Stimulated activated CD4-positive, alpha-beta T cell treated with anti-CD3 and anti-CD28 coated beads, Interleukin-1b, Interleukin-23, amount 100 ng/mL, for 4 hours (primary cell): ENCODE measurements around the gene OXLD1.

Source experiments
- DNase-seq, 2 donors: peaks; one replicate each; pipeline ENCODE4 v3.0.0-alpha.2; 2020; ENCODE audit warnings: low read depth in 2 of 2

The OXLD1 gene

DNA sequence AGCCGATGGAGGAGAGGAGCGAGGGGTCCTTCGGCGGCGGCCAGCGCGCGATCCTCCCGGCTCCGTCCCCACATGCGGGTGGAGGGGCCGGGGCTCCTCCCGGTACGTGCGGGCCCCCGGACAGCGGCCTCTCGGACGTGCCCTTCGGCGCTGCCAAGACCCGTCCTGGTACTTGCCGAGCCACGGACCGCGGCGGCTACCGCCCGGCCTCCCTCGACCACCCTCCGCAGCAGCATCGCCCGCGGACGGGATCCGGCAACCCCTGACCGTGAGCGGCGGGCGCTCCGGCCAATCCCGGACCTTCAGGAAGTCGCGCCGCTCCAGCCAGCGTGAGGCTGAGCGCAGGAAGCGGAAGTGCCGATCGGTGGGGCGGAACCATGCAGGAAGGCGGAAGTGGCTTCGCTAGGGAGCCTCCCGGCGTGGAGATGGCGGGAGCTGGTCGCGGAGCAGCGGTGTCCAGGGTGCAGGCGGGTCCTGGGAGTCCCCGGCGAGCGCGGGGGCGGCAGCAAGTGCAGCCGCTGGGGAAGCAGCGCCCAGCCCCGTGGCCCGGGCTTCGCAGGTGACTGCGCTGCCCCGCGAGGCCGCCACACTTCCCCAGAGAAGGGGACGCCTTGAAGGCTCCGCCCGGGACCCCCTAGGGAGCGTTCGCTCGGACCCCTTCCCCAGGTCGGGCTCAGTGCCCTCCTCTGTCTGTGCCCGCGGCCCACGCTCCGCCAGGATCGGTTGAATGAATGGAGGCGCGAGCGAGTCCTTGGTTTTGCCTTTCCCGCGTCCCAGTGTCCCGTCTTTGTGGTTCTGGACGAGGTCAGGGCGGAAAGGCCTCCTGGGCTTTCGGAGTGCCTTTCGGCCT lies at the start of gene OXLD1, which contains the start of gene CCDC137:
TSS of gene OXLD1 (minus strand) at position 264 of the 850 bp plus-strand sequence. CDS start at position 236, 28 bp downstream.
TSS of gene CCDC137 (plus strand) at position 396 of the 850 bp plus-strand sequence. CDS start at position 426, 30 bp downstream.
- DNase-seq: peak; percentile 82 to 89

DNA sequence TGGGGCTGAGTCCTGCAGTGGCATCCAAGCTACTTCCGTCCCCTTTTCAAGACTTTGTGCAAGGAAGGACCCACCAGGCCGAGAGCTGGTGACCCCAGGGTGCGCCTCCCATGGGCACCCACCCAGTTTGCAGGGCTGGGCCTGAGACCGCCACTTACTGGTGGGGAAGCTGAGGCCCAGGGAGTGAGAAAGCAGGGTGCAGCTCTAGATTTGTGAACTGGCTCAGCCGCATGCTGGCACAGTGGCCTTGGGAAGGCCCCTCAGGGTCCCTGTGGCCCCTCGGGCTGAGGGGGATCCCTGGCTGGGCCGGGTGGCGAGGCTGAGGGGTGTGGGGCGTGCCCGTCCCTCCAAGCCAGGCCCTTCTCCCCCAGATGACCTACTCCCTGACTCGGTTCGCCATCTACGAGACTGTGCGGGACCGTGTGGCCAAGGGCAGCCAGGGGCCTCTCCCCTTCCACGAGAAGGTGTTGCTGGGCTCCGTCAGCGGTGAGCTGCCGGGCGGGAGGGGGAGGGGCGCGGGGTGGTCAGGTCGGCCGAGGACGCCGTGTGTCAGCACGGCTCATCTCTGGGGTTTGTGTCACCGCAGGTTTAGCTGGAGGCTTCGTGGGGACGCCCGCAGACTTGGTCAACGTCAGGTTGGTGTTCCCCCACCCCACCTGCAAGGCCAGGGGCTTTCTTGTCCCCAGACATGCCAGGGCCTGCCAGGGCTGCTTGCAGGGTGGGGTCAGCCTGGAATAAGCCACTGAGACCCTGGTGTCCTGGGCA lies 48.9 kb upstream of the OXLD1 start:
- DNase-seq: no peak

DNA sequence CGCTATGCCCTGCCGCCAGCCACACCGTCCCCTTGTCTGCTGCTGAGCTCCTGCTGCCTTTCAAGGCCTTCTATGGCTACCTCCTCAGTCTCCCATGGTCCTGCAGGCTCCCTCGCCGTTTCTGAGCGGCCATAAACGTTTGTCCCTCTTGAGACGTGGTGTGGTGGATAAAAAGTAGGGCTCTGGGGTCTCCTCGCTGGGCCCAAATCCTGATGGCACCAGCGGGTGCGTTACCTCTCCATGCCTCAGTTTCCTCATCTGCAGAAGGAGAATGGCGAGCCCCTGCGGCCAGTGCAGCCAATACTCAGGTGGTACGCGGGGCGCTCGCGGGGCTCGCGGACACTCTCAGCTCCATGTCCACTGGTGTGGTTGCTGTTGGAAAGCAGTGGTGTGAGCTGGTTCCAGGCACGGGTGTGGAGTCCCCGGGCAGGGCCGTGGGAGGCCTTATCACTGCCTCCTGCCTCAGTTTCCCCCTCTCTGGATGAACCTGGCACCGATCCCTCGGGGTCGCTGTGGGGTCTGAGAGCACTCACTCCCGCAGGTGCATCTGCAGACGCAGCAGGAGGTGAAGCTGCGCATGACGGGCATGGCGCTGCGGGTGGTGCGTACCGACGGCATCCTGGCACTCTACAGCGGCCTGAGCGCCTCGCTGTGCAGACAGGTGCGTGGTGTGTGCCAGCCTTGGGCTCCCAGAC lies 48.2 kb upstream of the OXLD1 start:
- no peak for DNase-seq

DNA sequence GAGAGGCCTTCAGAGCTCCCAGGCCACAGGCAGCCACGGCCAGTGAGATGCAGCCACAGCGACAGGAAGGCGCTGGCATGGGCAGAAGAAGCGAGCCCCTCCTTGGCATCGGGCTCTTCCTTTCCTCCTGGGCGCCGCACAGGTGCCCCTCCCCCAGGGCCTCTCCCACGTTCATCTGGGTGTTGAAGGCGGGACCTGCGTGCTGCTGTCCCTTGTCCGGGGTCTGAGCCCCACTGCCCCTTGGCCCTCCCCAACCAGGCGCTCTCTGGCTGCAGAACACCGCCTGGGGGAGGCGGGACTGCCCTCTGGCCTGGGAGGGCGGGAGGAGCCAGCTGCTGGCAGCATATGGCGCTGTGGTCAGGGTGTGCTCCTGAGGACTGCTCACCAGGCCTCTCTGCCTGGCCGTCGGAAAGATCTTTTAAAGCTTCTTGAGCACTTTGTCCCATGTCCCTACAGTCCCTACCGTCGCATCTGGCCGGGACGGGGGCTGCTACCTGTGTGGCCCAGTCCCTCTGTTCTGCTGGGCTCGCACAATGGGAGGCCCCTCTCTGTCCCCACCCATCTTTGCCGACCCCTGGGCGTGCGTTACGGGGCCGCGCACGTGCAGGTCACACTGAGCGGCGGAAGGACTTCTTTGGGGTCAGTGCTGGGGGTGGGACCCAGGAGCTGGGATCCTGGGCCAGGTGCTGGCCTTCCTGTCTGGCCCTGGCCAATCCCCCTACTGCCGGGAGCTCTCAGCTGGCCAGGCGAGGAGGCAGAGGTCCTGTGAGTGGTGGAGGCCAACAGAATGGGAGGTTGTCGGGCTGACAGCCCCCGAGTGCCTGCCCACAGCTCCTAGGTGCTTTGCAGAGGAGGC lies 47.4 kb upstream of the OXLD1 start:
- no peak for DNase-seq

DNA sequence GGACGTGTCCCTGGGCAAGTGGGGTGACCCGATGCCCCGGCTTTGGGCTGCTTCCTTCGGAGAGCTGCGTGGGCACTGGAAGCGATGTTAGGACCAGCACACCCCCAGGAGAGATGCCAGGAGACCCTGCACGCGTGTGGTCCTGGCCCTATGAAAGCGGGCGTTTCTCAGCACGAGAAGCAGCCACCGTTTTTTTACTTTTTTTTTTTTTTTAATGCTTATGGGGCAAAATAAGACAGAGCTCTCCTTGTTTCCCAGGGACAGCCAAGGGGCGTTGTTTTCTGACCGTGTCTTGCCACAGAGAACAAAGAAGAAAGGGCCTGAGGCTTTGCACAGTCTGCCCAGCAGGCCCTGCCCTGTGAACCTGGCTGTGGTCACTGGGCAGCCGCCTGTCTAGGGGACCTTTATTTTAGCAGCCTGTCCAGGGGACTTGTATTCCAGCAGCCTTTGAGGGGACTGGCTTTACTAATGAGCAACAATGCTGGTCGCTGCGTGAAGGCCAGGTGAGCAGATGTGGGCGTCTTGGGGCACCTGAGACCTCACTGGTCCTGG lies 46.7 kb upstream of the OXLD1 start:
- DNase-seq: no peak

DNA sequence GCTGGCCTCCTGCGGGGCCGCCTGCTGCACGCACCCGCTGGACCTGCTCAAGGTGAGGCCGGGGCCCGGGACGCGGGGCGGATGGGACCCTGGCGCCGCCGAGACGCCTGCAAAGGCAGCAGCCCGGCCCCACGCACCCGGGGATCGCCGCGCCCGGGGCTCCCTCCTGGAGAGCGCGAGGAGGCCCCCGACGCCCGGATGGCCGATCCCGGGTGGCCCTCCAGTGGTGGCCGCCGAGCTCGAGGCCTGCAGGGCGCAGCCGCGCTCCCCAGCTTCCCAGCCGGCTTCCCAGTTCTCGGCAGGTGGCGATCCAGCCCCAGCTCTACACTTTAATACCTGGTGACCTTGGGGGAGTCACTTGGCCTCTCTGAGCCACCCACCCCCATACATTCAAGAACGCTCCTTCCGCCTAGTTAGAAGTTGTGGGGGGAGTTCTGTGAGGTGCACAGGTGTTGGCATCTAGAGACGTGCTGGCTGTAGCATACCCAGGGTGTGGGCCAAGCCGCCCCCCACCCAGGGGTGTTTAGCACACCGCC lies 46.1 kb upstream of the OXLD1 start:
- DNase-seq: no peak

DNA sequence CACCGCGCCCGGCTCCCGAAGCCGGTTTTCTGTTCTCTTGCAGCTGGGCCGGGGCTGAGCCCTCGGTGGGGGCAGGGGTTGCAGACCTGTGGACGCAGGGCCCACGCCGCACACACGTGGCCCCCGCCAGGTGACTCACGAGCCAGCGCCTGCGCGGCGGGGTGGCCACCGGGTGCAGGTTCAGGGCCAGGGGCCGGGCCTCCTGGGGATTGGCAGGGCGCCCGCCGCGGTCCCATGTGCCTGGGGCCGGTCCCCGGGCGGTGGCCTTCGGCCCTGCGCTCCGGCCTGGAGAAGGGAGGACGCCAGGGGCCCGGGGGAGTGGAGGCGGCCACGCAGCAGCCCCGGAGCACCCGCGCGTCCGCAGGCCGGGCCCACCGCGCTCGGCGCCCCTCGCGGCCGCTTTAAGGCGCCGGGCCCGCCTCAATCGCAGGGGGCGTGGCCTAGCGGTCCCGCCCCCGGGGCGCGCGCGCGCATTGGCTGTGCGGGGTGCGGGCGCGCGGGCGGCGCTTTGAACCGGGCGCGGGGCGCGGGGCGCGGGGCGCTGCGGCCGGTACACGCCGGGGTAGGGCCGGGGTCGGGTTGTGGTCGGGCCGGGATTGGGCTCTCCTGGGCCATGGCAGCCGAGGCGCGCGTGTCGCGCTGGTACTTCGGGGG lies 45.5 kb upstream of the OXLD1 start, which contains the start of gene SLC25A10:
TSS of gene SLC25A10 (plus strand) at position 471 of the 654 bp plus-strand sequence. CDS start at position 614, 143 bp downstream.
- DNase-seq: peak; percentile 63 to 80

DNA sequence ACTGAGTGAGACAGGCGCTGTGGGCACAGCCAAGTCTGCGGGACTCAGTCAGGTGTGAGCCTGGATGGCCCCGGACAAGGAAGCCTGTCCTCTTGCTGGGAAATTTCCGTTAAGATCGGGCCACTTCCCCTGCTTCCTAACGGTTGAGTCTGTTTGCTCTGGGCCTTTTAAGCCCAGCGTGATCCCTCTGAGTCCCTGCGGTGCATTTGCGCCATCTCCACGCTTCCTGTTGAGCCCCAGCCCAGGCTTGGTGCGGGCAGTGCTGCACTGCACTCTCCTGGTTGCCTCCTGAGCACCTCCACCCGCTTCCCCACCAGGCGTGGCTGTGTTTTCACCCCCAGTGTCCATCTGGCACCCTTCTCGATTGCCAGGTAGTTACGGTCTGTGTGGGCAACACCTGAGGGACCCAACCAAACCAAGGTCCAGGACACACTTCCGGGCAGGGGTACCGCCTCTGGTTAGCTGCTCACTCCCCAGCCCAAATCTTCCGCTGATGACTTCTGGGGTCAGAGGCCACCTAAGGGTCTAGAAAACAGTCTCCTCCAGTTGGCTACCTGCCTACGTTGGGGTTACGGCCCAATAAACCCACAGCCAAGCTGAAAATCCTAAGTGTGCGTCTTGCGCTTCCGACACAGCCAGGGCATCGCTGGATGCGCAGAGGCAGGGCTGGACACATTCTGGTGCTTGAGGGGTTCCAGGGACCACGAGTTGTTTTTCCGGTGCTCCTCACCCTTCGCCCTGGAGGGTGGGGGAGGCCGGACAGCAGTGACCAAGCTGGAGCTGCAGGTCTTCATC lies 44.3 kb upstream of the OXLD1 start:
- peak in 1 of 2 donors; percentile 27 for DNase-seq

DNA sequence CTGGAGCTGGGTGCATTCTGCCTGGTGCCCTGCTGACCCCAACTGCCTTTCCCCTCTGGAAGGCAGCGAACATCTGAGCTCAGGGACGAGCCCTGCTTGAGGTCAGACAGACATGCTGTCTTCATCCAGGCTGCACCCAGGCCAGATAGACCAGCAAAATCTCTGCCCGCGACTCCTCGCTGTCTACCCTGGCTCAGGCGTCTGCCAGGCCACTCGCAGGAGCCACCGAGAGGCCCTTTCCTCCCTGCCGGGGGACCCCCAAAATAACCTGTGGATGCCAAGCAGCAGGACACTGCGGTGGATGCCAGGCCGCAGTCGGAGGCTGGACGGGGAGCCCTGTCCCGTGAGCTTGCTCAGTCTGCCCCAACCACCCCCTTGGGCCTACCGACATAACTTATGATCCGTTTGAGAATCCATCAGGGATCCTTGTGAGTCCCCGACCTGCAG lies 42.4 kb upstream of the OXLD1 start:
- DNase-seq: no peak

DNA sequence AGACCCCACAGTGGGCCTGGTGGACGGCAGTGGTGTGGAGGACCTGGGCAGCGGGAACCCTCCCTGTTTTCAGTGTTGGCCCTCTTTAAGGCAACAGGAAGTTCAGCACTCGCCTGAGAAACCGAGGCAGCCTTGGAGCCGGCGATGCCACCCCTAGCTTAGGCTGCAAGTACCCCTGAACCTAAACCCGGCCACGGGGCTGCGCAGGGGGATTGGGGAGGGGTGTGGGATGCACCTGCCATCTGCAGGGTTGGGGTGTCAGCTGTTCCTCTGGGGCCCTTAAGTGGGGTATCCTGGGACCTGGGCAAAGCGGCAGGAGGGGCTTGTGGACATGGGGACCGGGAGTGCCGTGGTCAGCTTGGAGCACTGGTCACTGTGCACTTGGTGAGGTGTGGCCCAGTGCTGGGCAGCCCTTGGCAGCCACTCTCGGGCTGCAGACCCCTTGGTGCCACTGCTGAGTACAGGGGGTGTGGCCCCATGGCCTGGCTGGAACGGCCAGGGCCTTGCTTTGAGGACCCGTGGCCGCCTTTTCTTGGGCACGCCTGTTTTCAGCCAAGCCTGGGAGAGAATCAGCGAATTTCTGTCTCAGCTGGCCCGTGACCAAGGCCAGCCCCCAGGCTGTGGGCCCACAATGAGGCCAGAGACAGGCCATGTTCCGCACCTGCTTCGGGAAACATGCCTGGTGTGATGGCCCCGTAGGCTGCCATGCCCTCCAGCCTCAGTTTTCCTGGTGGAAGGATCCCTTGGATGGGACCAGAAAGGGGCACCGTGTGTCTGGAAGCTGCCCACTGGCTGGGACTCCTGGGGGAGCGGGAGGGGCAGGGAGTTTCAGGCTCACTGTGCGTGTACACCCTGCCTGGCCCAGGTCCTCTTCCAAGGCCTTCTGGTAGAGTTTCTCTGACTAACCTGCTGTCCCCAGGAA lies 41.6 kb upstream of the OXLD1 start:
- DNase-seq: no peak

DNA sequence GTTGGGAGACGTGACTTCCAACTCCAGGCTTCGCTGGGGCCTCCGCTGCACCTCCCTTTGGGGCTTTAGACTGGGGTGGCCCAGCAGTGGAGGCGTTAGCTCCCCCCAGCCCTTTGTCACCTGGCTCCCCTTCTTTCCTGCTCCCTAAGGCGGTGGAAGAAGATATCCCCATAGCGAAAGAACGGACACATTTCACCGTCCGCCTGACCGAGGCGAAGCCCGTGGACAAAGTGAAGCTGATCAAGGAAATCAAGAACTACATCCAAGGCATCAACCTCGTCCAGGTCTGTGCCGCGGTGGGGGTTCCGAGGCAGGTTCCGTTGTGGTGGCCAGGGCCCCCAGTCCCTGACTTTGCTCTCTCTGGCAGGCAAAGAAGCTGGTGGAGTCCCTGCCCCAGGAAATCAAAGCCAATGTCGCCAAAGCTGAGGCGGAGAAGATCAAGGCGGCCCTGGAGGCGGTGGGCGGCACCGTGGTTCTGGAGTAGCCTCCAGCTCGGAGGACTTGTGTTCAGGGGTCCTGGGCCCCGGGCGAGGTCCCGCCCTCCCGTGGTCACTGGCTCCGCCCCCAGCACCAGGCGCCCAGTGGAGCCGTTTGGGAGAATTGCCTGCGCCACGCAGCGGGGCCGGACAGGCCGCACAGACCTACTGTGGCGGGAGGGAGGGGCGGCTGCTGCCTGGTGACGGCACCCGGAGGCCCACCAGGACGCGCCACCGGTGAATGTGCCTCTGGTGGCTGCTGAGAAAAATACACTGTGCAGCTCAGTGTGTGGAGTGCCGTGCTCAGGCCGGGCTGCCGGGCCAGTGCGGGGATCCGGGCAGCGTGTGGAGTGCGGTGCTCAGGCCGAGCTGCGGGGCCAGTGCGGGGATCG lies 40.6 kb upstream of the OXLD1 start:
- no peak for DNase-seq

DNA sequence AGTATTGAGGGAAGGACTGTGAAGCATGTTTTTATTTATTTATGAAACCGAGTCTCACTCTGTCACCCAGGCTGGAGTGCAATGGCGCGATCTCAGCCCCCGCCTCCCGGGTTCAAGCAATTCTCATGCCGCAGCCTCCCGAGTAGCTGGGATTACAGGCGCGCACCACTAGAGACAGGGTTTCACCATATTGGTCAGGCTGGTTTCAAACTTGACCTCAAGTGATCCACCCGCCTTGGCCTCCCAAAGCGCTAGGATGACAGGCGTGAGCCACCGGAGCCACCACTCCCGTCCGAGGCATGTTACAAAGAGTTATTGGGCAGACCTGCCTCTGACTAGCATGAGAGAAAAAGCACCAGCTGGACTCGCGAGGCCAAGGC lies 39.8 kb upstream of the OXLD1 start:
- DNase-seq: no peak

DNA sequence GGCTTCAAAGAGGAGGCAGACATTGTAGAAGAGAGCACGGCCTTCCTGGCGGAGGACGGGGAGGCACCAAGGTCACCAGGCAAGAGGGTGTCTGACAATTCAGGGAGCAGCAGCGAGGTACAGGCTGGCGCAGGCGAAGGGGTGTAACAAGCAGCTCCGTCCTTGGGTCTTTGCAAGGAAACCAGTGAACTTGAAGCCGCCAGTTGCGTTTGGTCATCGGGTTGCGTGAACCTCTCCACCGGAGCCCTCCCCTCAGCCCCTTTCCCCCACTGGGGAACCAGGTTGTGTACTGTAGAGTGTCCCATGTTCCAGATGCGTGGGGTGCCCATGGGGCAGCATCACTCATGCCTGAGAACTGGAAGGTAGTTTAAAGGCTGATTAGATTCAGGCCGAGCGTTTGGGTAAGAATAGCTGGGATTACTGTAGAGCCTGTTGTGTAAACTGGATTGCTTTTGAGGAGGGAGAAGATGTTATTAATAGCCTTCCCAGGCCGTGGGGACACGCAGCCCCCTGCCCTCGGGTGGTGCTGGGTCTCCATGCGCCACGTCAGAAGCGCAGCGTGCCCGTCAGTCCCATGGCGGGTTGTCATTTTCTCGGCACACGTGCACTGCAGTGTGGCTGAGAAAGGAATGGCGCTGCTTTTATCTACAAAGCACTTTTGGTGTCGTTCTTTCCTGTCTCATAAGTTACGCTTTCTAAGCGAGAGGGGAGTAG lies 39.3 kb upstream of the OXLD1 start:
- no peak for DNase-seq

DNA sequence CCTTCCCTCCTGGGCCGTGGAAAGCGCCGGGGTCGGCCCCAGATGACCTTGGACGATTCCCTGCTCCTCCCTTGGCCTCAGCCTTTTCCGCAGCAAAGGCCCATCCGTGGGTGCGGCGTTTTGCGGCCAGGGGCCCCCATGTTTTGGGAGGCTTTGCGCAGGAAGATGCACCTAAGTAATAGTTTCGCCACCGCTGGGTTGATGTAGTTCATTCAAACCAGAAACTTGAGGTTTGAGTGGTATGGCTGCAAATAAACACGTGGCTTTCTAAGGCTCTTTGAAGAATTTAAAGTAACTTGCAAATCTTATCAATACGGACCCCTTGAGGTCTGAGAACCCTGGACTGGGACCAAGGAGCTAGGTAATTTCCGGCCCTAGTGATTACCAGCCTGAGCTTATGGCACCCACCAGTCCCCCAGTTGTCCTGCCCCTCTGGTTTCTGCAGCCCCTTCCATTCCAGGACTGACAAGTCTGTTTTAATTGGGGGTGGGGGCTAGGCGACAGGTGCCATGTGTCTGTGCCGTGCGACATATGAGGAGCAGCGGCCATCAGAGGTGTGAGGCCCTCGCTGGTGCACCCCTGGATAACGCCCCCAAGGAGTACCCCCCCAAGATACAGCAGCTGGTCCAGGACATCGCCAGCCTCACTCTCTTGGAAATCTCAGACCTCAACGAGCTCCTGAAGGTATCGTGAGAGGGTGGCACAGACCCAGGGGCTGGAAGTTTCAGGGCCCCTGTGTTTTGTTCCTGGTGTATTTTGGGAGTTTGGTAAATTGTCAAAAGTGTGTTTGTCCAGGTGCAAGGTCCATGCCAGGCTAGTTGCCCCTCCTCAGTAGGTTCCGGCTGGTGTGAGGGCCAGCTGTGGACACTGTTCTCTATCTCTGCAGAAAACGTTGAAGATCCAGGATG lies 37.6 kb upstream of the OXLD1 start:
- DNase-seq: no peak
